NB4 (cell line): Measurements from ENCODE around the gene ANO8.

Experiments used
- CTCF ChIP-seq: IDR thresholded peaks from one replicate; pipeline ENCODE4 v1.5.1; 2012; ENCODE audit warnings: low read depth, low read length
- MYC ChIP-seq: IDR thresholded peaks from 2 replicates; pipeline ENCODE4 v1.6.1; 2011; ENCODE audit warnings: low read depth, low read length
- POLR2A ChIP-seq: IDR thresholded peaks from 2 replicates; pipeline ENCODE4 v1.6.1; 2011; ENCODE audit warnings: mild to moderate bottlenecking; ENCODE audit not compliant: insufficient read length; ENCODE audit errors: extremely low read depth

GRCh38 chr19:17347361-17347760, 12.7 kb upstream of the ANO8 start:
- TF ChIP-seq POLR2A, result no peak
- no peak for TF ChIP-seq CTCF
- no peak for TF ChIP-seq MYC
